Germinal center (tissue), 1 donor: Measurements from ENCODE around the gene DPPA5.
"Not testable (repeated sequence)": the region's sequence is repeated elsewhere in the genome, so short reads cannot be mapped to it uniquely, and the experiment has no call there.

Source experiments
- DNase-seq: peaks from one replicate; pipeline ENCODE4 v3.0.0; 2012; ENCODE audit warnings: mixed read lengths, low spot score

The DPPA5 gene

DNA sequence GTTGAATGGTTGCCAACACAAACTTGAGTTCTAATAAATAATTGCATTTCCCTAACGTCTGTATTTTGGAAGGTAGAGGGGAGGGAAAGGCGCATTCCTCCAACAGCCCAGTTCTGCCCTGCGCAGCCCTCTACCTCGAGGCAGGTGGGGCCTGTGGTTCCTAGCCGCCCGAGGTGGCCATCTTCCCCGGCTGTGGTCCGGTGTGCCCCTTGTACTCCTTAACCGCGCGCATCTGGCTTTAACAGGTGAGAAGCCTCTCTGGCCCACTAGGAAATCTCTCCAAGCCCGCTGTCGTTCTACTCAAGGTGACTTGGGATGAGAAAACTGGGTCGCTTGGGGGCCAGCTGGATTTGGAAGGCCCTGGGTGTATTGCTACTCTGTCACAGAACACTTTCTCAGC, 10.0 kb upstream of the DPPA5 start:
- no peak for DNase-seq

DNA sequence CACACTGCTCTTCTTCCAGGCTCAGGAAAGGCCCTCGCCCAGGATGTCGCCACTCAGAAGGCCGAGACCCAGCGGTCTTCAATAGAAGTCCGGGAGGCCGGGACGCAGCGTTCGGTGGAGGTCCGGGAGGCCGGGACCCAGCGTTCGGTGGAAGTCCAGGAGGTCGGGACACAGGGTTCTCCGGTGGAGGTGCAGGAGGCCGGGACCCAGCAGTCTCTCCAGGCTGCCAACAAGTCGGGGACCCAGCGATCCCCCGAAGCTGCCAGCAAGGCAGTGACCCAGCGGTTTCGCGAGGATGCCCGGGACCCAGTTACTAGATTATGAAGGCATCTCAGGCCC, 9.4 kb upstream of the DPPA5 start:
- DNase-seq, result no peak

DNA sequence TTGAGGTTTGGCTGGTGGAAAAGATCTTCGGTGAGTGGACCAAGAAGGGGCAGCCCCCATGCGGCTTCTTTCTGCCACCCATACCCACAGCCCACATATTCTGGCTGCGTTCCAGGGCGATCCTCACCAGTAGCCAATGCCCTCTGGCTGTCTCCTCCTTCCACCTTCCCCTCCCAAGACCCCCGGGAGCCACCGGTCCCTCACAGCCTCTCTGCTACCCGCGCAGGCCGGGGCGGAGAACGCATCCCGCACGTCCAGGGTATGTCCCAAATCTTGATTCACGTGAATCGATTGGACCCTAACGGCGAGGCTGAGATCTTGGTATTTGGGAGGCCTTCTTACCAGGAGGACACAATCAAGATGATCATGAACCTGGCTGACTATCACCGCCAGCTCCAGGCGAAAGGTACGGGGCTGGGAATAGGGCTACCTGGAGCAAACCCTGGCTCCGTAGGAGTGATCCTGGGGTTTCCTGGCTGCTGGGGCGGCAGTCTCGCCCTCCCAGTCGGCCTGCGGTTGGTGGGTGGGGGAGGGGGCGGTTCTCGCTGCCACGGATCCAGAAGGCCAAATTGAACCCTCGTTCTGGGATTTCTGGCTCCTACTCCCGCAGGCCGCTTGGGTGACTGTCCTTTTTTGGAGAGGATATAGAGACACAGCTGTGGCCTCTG, 8.9 kb upstream of the DPPA5 start:
- DNase-seq, result no peak

DNA sequence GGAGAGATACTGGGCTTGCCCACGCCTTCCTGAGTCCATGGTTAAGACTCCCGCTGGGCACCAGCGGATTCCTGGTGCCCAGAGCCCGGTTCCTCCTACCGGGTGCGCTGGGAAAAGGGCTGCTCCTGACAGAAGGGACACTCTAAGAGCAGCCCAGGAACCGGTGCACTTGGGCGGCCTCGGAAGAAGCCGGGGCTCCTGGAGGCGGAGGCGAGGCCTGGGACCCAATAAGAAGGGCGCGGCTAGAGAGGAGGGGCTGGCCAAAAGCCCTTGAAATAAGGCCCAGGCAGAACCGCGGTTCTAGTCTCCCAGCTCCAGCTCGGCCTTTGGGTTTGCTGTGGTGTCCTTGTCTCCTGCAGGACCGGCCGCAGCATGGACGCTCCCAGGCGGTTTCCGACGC, 8.3 kb upstream of the DPPA5 start, which contains the start of gene KHDC3L:
TSS of gene KHDC3L (plus strand) at position 301 of the 400 bp plus-strand sequence. CDS start at position 373, 72 bp downstream.
- no peak for DNase-seq

DNA sequence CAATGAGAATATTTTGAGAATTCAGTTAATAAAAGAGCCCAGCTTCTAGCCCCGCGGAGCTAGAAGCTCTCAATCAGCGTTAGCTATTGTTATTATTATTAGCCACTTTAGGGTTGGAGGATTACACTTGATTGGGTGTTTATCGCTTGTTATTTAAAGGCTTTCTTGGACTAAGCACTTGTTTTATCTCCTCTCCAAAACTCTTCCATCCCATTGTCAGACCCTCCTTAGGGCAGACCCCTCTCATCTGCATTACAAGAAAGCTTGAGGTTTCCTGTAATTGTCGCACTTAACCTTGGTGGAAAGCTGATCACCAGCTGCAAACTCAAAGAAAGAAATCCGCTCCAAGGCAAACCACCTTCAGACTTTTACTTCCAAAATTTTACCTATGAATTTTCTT, 4.8 kb downstream of the DPPA5 start:
- no peak for DNase-seq

DNA sequence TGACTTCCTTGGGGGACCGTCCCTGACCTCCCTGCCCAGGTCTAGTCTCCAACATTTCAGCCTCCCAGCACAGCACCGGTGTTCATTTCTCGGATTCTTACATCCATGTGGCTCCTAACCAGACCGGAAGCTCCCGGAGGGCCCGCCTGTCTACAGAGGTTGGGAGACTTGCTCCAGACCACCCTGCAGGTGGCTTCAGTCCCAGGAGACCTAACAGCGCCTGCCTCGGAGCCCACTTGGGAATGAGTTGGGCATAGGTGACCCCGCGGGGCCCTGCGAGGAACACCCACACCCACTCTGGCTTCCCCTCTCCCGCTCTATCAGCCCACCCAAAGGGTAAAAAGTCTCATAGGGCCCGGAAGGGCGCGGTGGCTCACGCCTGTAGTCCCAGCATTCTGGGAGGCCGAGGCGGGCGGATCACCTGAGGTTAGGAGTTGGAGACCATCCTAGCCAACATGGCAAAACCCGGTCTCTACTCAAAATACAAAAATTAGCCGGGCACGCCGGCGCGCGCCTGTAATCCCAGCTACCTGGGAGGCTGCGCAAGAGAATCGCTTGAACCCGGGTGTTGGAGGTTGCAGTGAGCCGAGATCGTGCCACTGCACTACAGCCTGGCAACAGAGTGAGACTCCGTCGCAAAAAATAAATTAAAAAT, 5.4 kb downstream of the DPPA5 start:
- no peak for DNase-seq

DNA sequence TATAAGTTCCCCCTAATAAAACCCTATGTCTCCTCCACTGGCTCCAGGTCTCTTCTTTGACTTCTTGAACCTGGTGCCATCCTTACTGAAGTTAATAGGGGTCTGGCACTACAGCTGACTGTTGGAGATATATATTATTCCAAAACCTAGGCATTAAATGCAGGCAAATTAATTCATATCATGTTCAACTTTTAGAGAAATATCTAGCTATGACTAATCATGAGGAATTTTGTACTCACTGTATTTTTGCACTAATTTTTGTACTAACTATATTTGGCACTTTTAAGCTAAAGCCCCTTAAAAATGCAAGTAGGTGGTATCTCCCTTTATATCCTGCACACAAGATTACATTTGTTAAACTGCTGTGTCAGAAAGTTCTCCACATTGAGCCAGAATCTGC, 10.9 kb downstream of the DPPA5 start:
- DNase-seq, result no peak

DNA sequence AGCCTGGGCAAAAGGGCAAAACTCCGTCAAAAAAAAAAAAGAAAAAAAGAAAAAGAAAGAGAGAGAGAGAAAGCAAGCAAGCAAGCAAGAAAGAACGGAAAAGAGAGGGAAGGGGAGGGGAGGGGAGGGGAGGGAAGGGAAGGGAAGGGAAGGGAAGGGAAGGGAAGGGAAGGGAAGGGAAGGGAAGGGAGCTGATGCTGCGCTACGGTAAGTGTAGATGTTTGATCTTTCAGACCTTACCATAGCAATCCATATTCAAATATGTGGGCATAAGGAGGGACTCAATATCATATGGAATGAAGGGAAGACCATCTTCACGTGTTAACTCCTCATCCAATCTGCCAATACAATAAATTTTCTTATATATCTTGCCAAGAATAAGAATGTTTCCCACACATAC, 11.9 kb downstream of the DPPA5 start:
- DNase-seq, result no peak

DNA sequence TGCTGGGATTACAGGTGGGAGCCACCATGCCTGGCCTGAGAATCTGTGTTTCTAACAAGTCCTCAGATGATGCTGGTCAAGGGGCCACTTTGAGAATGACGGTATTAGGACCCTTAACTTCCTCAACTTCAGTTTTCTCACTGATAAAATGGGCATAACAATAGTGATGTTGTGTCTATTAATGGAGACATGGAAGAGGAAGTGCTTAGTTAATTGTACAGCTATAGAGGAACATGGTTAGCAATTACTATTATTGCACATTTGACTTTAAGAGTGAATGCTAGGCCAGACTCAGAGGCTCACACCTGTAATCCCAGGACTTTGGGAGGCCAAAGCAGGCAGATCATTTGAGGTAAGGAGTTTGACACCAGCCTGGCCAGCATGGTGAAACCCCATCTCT, 12.7 kb downstream of the DPPA5 start:
- no peak for DNase-seq

DNA sequence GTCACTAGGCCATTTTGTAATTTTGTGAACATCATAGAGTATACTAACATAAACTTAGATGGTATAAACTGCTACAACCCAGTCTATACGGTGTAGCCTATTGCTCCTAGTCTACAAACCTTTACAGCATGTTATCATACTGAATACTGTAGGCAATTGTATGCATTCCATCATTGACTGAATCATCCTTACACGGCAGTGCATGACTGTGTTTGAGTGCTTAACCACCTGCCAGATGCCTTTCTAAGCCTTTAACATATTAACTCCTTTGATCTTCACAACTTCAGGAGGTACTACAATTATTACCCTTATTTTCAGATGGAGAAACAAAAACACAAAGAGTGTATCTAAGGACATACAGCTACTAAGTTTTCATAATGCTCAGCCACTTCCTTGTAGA, 14.0 kb downstream of the DPPA5 start:
- no peak for DNase-seq

DNA sequence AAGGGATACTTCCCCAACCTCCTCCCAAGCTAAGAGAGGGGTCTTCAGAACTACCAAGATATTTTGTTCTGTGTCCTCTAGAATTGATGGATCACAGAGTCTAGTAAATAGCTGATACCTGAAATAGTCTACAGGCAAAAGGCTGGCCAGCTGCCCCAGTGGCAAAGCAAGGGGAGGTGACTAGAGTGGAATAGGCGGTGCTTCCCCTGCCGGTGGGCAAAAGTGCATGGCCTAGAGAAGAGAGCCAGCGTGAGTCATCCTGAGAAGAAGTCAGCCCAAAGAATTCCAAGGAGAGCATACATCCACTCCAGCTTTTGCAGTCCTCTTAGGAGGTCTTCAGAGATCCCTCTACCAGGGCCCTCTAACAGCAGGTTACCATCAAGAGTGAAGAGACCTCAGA, 14.7 kb downstream of the DPPA5 start:
- DNase-seq, result no peak

DNA sequence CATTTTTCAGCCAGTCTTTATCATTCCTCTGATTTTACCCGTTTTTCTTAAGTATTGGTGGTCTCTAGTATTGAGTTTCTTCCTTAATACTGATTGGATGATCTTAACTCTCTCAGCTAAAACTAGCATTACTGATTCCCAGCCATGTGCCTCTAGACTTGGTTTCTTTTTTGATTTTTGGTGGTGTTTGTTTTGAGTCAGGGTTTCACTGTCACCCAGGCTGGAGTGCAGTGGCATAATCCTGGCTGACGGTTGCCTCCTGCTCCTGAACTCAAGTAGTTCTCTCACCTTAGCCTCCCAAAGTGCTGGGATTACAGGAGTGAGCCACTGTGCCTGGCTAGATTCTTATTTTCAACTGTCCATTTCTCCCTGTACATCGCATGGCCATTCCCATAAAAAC, 24.9 kb downstream of the DPPA5 start:
- DNase-seq, result no peak

DNA sequence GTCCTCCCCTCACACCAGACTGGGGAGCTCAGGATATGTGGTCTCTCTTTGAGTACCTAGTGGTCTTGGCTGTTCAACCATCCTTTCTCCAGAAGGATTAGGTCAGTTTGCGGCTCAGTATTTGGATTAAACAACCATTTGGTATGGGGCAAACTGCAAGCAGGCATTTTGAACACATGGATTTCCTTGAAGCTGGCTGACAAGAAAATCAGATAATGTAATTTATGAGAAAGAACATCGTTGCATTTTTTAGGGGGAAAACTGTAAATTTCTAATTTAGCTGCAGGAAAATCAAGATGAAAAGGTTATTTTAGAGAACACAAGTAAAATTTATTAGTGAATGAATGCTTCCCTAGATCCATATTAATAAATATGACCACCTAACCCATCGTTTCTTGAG, 25.3 kb downstream of the DPPA5 start:
- DNase-seq, result no peak

DNA sequence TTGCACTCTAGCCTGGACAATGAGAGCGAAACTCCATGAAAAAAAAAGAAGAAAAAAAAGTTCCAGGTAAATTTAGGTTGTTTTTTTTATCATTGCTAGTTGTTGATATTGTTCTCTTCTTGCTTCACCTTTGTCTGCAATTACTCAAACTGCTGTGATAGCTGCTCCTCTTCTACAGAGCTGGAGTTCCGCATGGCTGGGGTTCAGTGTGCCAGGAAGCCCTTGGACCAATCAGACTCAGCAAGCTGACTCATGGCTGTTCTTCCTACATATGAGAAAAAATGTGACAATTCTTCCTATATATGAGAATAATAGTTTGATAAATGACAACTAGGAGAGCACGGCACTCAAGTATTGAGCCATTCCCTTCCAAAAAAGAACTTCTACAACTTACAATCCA, 28.4 kb downstream of the DPPA5 start:
- no peak for DNase-seq

DNA sequence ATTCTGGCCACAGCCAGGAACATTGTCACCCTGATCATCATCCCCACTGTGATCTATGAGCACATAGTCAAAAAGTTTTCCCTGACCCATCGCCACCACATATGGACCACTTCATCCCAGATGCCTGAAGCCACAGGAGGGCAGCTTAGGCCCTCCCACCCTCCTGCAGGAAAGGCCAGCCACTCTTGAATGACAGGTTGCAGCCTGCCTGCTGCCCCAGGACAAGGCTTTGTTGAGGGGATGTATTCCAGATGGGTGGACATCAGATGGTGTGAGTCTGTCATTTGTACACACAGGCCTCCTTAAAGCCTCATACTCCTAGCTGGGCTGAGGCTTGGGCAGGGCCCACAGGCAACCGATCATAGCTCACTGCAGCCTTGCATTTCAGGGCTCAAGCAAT, 30.8 kb downstream of the DPPA5 start:
- no peak for DNase-seq

DNA sequence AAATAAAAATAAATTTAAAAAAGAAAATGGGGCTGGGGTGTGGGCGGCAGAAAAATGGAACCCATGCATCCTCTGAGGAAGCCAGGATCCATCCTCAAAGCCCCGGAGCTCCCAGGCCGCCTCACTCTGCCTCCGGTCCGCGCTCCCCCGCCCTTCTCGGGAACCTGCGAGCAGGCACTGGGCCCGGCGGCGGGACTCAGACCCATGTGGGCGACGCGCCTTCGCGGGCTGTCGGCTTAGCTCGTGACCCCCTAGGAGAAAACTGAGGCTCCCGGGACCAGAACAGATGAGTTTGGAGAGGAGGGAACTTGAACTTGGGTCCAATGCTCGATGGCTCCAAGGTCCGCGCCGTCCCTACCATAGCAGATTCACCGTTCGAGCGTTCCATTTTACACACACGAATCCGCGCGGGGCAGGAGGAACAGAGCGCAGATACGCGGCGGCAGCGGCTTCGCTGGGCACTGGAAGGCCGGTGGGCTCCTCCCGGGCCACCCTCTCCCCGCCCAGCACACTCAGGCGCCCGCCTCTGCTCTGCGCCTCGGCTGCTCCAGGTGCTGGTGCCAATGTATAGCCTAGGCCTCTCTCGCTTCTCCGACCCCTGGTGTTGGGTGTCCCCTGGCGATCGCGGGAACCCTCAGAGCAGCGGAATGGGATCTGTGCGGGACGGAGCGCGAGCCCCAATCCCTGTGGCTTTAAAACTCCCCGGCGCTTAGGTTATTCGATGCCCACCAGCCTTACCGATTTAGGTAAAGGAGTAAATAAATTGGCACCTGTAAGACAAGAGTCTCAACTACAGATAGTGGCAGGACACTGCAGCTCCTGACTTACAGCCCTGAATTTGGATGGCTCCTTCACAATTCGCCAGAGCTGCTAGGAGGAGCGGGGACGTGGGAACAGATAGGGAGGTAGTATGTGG, 39.2 kb downstream of the DPPA5 start:
- no peak for DNase-seq

DNA sequence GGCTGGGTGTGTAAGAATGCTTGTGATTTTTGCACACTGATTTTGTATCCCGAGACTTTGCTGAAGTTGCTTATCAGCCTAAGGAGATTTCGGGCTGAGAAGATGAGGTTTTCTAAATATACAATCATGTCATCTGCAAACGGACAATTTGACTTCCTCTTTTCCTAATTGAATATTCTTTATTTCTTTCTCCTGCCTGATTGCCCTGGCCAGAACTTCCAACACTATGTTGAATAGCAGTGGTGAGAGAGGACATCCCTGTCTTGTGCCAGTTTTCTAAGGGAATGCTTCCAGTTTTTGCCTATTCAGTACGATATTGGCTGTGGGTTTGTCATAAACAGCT, 43.6 kb downstream of the DPPA5 start:
- DNase-seq, result not testable (repeated sequence)

DNA sequence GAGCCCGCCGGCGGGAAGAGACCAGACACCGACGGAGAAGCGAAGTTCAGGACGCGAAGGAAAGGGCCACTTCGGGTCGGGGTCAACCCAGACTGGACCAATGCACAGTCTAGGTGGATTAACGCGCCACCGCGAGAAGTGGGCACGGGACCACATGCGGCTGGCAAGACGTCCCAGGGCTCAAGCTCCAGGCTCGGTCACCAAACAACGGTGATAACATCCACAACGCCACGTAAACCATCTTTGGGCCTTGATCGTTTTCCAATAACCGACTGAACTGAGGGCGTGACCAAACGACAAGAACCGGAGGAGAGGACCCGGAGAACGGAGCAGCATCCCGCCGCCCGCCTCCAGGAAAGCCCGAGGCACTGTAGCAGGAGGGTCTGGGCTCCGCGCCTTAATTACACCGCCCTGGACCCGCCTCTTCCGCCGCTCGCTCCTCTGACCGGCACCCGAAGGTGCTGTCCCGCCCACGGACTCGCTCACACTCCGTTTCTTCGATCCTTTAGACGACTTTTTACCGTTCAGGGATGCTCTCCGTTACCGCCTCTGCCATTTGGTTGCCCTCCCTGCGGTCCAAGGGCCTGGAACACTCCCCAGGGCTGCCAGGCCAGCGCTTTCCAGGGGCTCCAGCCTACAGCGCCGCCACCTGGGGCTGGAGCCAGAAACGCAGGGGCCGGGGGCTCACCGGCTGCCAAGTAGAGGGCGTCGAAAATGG, 44.1 kb downstream of the DPPA5 start:
- peak; percentile 80 for DNase-seq

DNA sequence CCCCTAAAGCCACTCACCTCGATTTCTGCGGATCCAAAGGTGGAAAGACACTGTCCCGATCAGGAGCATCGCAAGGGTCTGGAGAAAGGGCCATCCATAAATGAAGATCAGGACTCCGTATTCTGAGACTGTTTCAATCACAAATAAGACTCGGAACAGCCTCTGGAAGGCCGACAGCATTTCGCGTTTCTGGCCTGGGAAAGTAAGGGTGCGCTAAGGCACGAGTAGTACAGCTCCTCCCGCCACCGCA, 44.6 kb downstream of the DPPA5 start:
- DNase-seq, result no peak

DNA sequence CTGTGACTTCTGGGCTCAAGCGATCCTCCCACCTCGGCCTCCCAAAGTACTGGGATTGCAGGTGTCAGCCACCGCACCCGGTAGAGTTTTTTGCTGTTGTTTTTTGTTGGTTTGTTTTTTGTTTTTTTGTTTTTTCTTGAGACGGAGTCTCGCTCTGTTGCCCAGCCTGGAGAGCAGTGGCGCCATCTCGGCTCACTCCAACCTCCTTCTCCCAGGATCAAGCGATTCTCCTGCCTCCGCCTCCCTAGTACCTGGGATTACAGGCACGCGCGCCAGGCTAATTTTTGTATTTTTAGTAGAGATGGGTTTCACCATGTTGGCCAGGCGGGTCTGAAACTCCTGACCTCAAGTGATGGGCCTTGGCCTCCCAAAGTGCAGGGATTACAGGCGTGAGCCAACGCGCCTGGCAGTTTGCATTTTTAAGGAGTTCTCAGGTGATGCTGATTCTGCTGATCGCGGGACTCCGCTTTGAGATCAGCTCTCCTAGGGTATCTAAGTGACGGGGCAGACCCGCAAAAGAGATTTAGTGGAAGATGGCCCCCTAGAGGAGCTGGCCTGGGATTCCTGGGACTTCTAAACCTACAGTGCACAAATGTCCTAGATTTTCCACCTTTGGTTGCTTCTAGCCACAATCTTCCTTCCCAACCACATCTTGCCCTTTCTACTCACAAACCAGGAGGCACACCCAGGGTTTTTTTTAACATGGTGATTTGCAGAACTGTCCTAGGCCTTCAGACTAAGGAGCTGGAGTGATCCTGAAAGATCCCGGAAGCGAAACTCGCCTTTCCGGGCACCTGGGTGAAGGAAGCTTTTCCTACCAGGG, 45.2 kb downstream of the DPPA5 start:
- DNase-seq, result peak; percentile 24

DNA sequence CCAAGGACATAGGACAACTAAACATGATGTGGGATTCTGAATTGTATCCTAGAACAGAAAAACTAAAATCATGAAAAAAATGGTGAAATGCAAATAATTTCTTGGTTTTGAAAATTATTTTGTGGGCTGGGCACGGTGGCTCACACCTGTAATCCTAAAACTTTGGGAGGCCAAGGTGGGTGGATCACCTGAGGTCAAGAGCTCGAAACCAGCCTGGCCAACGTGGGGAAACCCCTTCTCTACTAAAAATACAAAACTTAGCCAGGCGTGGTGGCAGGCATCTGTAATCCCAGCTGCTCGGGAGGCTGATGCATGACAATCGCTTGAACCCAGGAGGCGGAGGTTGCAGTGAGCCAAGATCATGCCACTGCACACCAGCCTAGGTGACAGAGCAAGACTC, 50.3 kb downstream of the DPPA5 start:
- not testable (repeated sequence) for DNase-seq
